ENCODE measurements around the gene RTL10. TPM values are rescaled to one million over a fixed set of nuclear protein-coding genes. Genes with fewer than 3 reads are reported as not detected.
"Not testable (repeated sequence)": the region's sequence is repeated elsewhere in the genome, so short reads cannot be mapped to it uniquely, and the experiment has no call there.

Gene RTL10
- total and polyA plus RNA-seq, 2 donors from 2014 or later = 8.8 to 16.7 TPM

GRCh38 chr22:19837915-19838314 is 16.8 kb downstream of the RTL10 start:
- no peak overlapping the region for H3K4me3 ChIP-seq (ENCODE audit: low read length in 3 of 3)
- H3K9me3 ChIP-seq (ENCODE audit: control insufficient read depth in 2 of 3, insufficient read depth in 1 of 3, low read length in 3 of 3) = no peaks in the 10 kb centered on the region
- FAIRE-seq = no peak
- no peak overlapping the region for H3K9ac ChIP-seq (ENCODE audit: low read length in 3 of 3)
- intact Hi-C loops (cut with DNase I) = no loop called here
- H3K36me3 ChIP-seq (ENCODE audit: control insufficient read depth in 2 of 3, insufficient read depth in 3 of 3, low read length in 3 of 3) = no peaks in the 10 kb centered on the region
- no peak for TF ChIP-seq CTCF (IDR thresholded peaks at IDR 0.05; ENCODE audit: borderline replicate concordance, extremely low read depth, insufficient read depth)
- no peak for DNase-seq
- no peaks in the 10 kb centered on the region for H3K4me1 ChIP-seq (ENCODE audit: control insufficient read depth in 2 of 3, insufficient read depth in 2 of 3, low read depth in 1 of 3, low read length in 3 of 3)
- H3K27ac ChIP-seq (ENCODE audit: low read depth in 2 of 2, low read length in 2 of 2) = no peak overlapping the region
- H3K27me3 ChIP-seq (ENCODE audit: control insufficient read depth, insufficient read depth, low read length) = no peaks in the 10 kb centered on the region

- Histone ChIP-seq H3K4me1 (ENCODE audit: control insufficient read depth in 2 of 3, insufficient read depth in 2 of 3, low read depth in 1 of 3, low read length in 3 of 3) (no peaks in the 10 kb centered on the region), H3K27me3 (ENCODE audit: control insufficient read depth, insufficient read depth, low read length) (no peaks in the 10 kb centered on the region), H3K9me3 (ENCODE audit: control insufficient read depth in 2 of 3, insufficient read depth in 1 of 3, low read length in 3 of 3) (no peaks in the 10 kb centered on the region), H3K9ac (ENCODE audit: low read length in 3 of 3) (no peak overlapping the region), H3K4me3 (ENCODE audit: low read length in 3 of 3) (no peak overlapping the region), H3K27ac (ENCODE audit: low read depth in 2 of 2, low read length in 2 of 2) (no peak overlapping the region), H3K36me3 (ENCODE audit: control insufficient read depth in 2 of 3, insufficient read depth in 3 of 3, low read length in 3 of 3) (no peaks in the 10 kb centered on the region)
- FAIRE-seq (no peak), DNase-seq (no peak)
- TF ChIP-seq CTCF (IDR thresholded peaks at IDR 0.05; ENCODE audit: borderline replicate concordance, extremely low read depth, insufficient read depth) = no peak
- intact Hi-C loops (cut with DNase I) = no loop called here
These were observed 18.2 kb downstream of the RTL10 start for GRCh38 chr22:19836512-19836911.

GRCh38 chr22:19834599-19834998 is 20.1 kb downstream of the RTL10 start:
- intact Hi-C loops (cut with DNase I) = no loop called here
- no peak overlapping the region for H3K9ac ChIP-seq (ENCODE audit: low read length in 3 of 3)
- H3K27ac ChIP-seq (ENCODE audit: low read depth in 2 of 2, low read length in 2 of 2) = no peak overlapping the region
- H3K9me3 ChIP-seq (ENCODE audit: control insufficient read depth in 2 of 3, insufficient read depth in 1 of 3, low read length in 3 of 3) = no peaks in the 10 kb centered on the region
- H3K4me1 ChIP-seq (ENCODE audit: control insufficient read depth in 2 of 3, insufficient read depth in 2 of 3, low read depth in 1 of 3, low read length in 3 of 3) = no peaks in the 10 kb centered on the region
- DNase-seq (no peak), FAIRE-seq (no peak)
- no peak for TF ChIP-seq CTCF (IDR thresholded peaks at IDR 0.05; ENCODE audit: borderline replicate concordance, extremely low read depth, insufficient read depth)
- no peak overlapping the region for H3K4me3 ChIP-seq (ENCODE audit: low read length in 3 of 3)
- no peaks in the 10 kb centered on the region for H3K27me3 ChIP-seq (ENCODE audit: control insufficient read depth, insufficient read depth, low read length)
- no peaks in the 10 kb centered on the region for H3K36me3 ChIP-seq (ENCODE audit: control insufficient read depth in 2 of 3, insufficient read depth in 3 of 3, low read length in 3 of 3)

GRCh38 chr22:19833327-19833726 is 21.3 kb downstream of the RTL10 start:
- H3K9me3 ChIP-seq (ENCODE audit: control insufficient read depth in 2 of 3, insufficient read depth in 1 of 3, low read length in 3 of 3); H3K27ac ChIP-seq (ENCODE audit: low read depth in 2 of 2, low read length in 2 of 2); H3K4me3 ChIP-seq (ENCODE audit: low read length in 3 of 3); FAIRE-seq; H3K27me3 ChIP-seq (ENCODE audit: control insufficient read depth, insufficient read depth, low read length); H3K9ac ChIP-seq (ENCODE audit: low read length in 3 of 3); H3K4me1 ChIP-seq (ENCODE audit: control insufficient read depth in 2 of 3, insufficient read depth in 2 of 3, low read depth in 1 of 3, low read length in 3 of 3); H3K36me3 ChIP-seq (ENCODE audit: control insufficient read depth in 2 of 3, insufficient read depth in 3 of 3, low read length in 3 of 3); intact Hi-C loops (cut with DNase I); DNase-seq: not testable (repeated sequence)
